Astrocyte of the cerebellum (primary cell): ENCODE data around the gene STAP2.
A peak's percentile ranks its signal among the peaks of the same experiment; 100 is the strongest.

Source experiments
- DNase-seq: peaks from one replicate; pipeline ENCODE4 v3.0.0-alpha.2; 2011; ENCODE audit warnings: low read depth
- H3K4me3 ChIP-seq: 2 replicates; pipeline ENCODE4 v1.5.1; 2011; ENCODE audit warnings: mild to moderate bottlenecking, low read depth, low read length, moderate library complexity
- CTCF ChIP-seq: IDR thresholded peaks from 2 replicates; pipeline ENCODE4 v1.5.1; 2012; ENCODE audit warnings: low read length, low read depth, moderate library complexity, mild to moderate bottlenecking; ENCODE audit errors: missing control alignments
- in situ Hi-C: cut with HindIII; loops from 2 replicates; pipeline ENCODE4 v1.10.0; 2017; ENCODE audit warnings: low sequenced_read_pairs

STAP2 gene

GRCh38 chr19:4365791-4366665, 27.4 kb upstream of the STAP2 start:
- no peak for DNase-seq
- H3K4me3 ChIP-seq = no peak overlapping the region
- no peak for TF ChIP-seq CTCF
- in situ Hi-C loops = loop anchor here (5.0 kb wide), 1 partner anchor 51 kb away; no protein-coding TSS in a partner anchor

GRCh38 chr19:4365341-4365740, 26.7 kb upstream of the STAP2 start:
- DNase-seq = no peak
- H3K4me3 ChIP-seq = no peak overlapping the region
- TF ChIP-seq CTCF = no peak
- in situ Hi-C loops = loop anchor here (5.0 kb wide), 1 partner anchor 52 kb away; no protein-coding TSS in a partner anchor

- TF ChIP-seq CTCF = no peak
- in situ Hi-C loops = no loop called here
- no peak overlapping the region for H3K4me3 ChIP-seq
- no peak for DNase-seq
Observed at GRCh38 chr19:4363571-4364304, 25.1 kb upstream of the STAP2 start.

GRCh38 chr19:4362831-4363545, 24.4 kb upstream of the STAP2 start:
- DNase-seq = no peak
- H3K4me3 ChIP-seq = no peak overlapping the region
- peak; percentile 21 for TF ChIP-seq CTCF
- in situ Hi-C loops = no loop called here

- no peak for DNase-seq
- in situ Hi-C loops = no loop called here
Observed at GRCh38 chr19:4362101-4362828, 23.6 kb upstream of the STAP2 start.

More at GRCh38 chr19:4362101-4362828, 23.6 kb upstream of the STAP2 start:
- no peak overlapping the region for H3K4me3 ChIP-seq
- no peak for TF ChIP-seq CTCF
